OCI-LY3 (cell line): Measurements from ENCODE around the gene TNIP1.

Source experiments
- H2AFZ ChIP-seq: fragments of 200-600, 300-600 bp; shearing (Covaris generic); 2 replicates; pipeline ENCODE4 v1.6.0; 2014; ENCODE audit warnings: antibody characterized with exemption, low read depth, low read length
- H3K27ac ChIP-seq: fragments of 200-600, 300-600 bp; sonication (generic); 2 replicates; pipeline ENCODE4 v1.5.1; 2014; ENCODE audit warnings: mild to moderate bottlenecking, low read length, moderate library complexity, mixed read lengths
- H3K27me3 ChIP-seq: fragments of 200-600, 300-600 bp; sonication (generic); 2 replicates; pipeline ENCODE4 v1.6.1; 2014; ENCODE audit warnings: low read depth, low read length, mixed read lengths
- H3K36me3 ChIP-seq: fragments of 200-600, 300-600 bp; sonication (generic); replicated peaks from 2 replicates; pipeline ENCODE3; 2014; ENCODE audit warnings: low read depth, low read length, mixed read lengths
- H3K4me1 ChIP-seq: fragments of 300-600, 200-600 bp; sonication (generic); 2 replicates; pipeline ENCODE4 v1.6.1; 2014; ENCODE audit warnings: low read length, mixed read lengths
- H3K4me2 ChIP-seq: fragments of 200-600, 300-600 bp; sonication (generic); 2 replicates; pipeline ENCODE4 v1.6.1; 2014; ENCODE audit warnings: low read length, mixed read lengths
- H3K4me3 ChIP-seq: fragments of 300-600, 200-600 bp; sonication (generic); 2 replicates; pipeline ENCODE4 v1.5.1; 2014; ENCODE audit warnings: antibody characterized with exemption, mild to moderate bottlenecking, low read length, moderate library complexity
- H3K79me2 ChIP-seq: fragments of 300-600, 200-600 bp; shearing (Covaris generic); 2 replicates; pipeline ENCODE4 v1.6.1; 2014; ENCODE audit warnings: mild to moderate bottlenecking, low read length, mixed read lengths
- H3K9ac ChIP-seq: fragments of 300-600, 200-600 bp; shearing (Covaris generic); 2 replicates; pipeline ENCODE4 v1.6.0; 2014; ENCODE audit warnings: mild to moderate bottlenecking, low read length, moderate library complexity
- H3K9me3 ChIP-seq: fragments of 200-600, 300-600 bp; shearing (Covaris generic); 2 replicates; pipeline ENCODE4 v1.6.1; 2014; ENCODE audit warnings: low read length, mixed read lengths; ENCODE audit not compliant: insufficient read depth
- H4K20me1 ChIP-seq: fragments of 200-600, 300-600 bp; sonication (generic); 2 replicates; pipeline ENCODE4 v1.6.1; 2016; ENCODE audit warnings: low read length, mixed read lengths; ENCODE audit not compliant: insufficient read depth
- CTCF ChIP-seq: fragments of 200-600, 300-600 bp; sonication (generic); IDR thresholded peaks from 2 replicates; pipeline ENCODE4 v1.5.1; 2014; ENCODE audit warnings: antibody characterized with exemption, low read length, low read depth
- EZH2phosphoT487 ChIP-seq: fragments of 200-600 bp; shearing (Covaris generic); IDR thresholded peaks from 2 replicates; pipeline ENCODE4 v1.6.1; 2018; ENCODE audit warnings: antibody characterized with exemption, mixed run types, low read depth

Gene TNIP1

GRCh38 chr5:151053796-151054462 is 26.9 kb downstream of the TNIP1 start:
- peaks cover 46% of the 10 kb centered on the region for H4K20me1 ChIP-seq
- TF ChIP-seq EZH2phosphoT487 (no peak), CTCF (no peak)
- H3K27ac ChIP-seq, result no peak overlapping the region
- H3K79me2 ChIP-seq, result peaks cover 42% of the 10 kb centered on the region
- no peaks in the 10 kb centered on the region for H3K27me3 ChIP-seq
- no peaks in the 10 kb centered on the region for H3K9me3 ChIP-seq
- H3K36me3 ChIP-seq, result peaks cover 69% of the 10 kb centered on the region
- H3K4me3 ChIP-seq, result no peak overlapping the region
- H3K4me2 ChIP-seq, result no peak overlapping the region
- no peak overlapping the region for H3K9ac ChIP-seq
- peaks cover 19% of the 10 kb centered on the region for H3K4me1 ChIP-seq
- no peak overlapping the region for H2AFZ ChIP-seq

- Histone ChIP-seq H3K4me2 (no peak overlapping the region), H3K4me1 (0 out of 2 replicates have a peak, but pooled peaks cover 9% of the 10 kb centered on the region), H3K27me3 (no peaks in the 10 kb centered on the region), H3K9ac (no peak overlapping the region), H3K36me3 (peaks cover 70% of the 10 kb centered on the region), H3K4me3 (no peak overlapping the region), H3K79me2 (peaks cover 31% of the 10 kb centered on the region), H4K20me1 (peaks cover 54% of the 10 kb centered on the region), H3K9me3 (no peaks in the 10 kb centered on the region), H2AFZ (no peak overlapping the region), H3K27ac (no peak overlapping the region; the same call in 1 of the 2 replicates)
- TF ChIP-seq EZH2phosphoT487 (no peak), CTCF (no peak)
Measured at GRCh38 chr5:151052836-151053235, 28.0 kb downstream of the TNIP1 start.

- Histone ChIP-seq H2AFZ (no peak overlapping the region), H3K9me3 (no peaks in the 10 kb centered on the region), H3K79me2 (peaks cover 23% of the 10 kb centered on the region; the same call in 1 of the 2 replicates), H4K20me1 (peaks cover 58% of the 10 kb centered on the region), H3K4me3 (no peak overlapping the region), H3K9ac (no peak overlapping the region), H3K36me3 (peaks cover 72% of the 10 kb centered on the region), H3K4me2 (no peak overlapping the region), H3K4me1 (0 out of 2 replicates have a peak, but pooled peaks cover 9% of the 10 kb centered on the region), H3K27me3 (no peaks in the 10 kb centered on the region), H3K27ac (peak overlapping the region; percentile 19; the same call in 1 of the 2 replicates)
- no peak for TF ChIP-seq EZH2phosphoT487
- no peak for TF ChIP-seq CTCF
Measured at GRCh38 chr5:151051931-151052608, 28.8 kb downstream of the TNIP1 start.
